Naive B cell (primary cell): ENCODE measurements around the gene TFF2. TPM values are rescaled to one million over a fixed set of nuclear protein-coding genes. Genes with fewer than 3 reads are reported as not detected.
A peak's percentile ranks its signal among the peaks of the same experiment; 100 is the strongest.

ENCODE experiments used
- ATAC-seq, 2 donors: fragments of 150-1000 bp; cut with Tn5 transposase; 2 replicates each; pipeline ENCODE4 v1.10.0; 2021; ENCODE audit warnings: low read depth in 2 of 2, mild to moderate bottlenecking in 2 of 2, moderate library complexity in 2 of 2
- DNase-seq: peaks from one replicate; pipeline ENCODE4 v3.0.0; 2022
- H3K27ac Mint-ChIP-seq, 6 donors: one replicate each; pipeline ENCODE4 v1.8.0; 2020 to 2022; ENCODE audit warnings: mild to moderate bottlenecking in 6 of 6, mixed read lengths in 6 of 6, moderate library complexity in 5 of 6, inconsistent platforms in 2 of 6
- H3K27me3 Mint-ChIP-seq, 3 donors: one replicate each; pipeline ENCODE4 v1.8.0; 2021 to 2022; ENCODE audit warnings: mixed read lengths in 3 of 3, mild to moderate bottlenecking in 1 of 3
- H3K36me3 Mint-ChIP-seq, 2 donors: one replicate each; pipeline ENCODE4 v1.8.0; 2020 to 2022; ENCODE audit warnings: mixed read lengths in 2 of 2, inconsistent platforms in 1 of 2, mild to moderate bottlenecking in 1 of 2
- H3K4me1 Mint-ChIP-seq, 3 donors: one replicate each; pipeline ENCODE4 v1.8.0; 2020 to 2022; ENCODE audit warnings: mixed read lengths in 3 of 3, inconsistent platforms in 1 of 3, mild to moderate bottlenecking in 1 of 3, moderate library complexity in 1 of 3
- H3K4me3 Mint-ChIP-seq, 8 donors: one replicate each; pipeline ENCODE4 v1.8.0; 2020 to 2022; ENCODE audit warnings: mild to moderate bottlenecking in 8 of 8, mixed read lengths in 8 of 8, moderate library complexity in 8 of 8, inconsistent platforms in 2 of 8
- H3K9me3 Mint-ChIP-seq, 7 donors: one replicate each; pipeline ENCODE4 v1.8.0; 2020 to 2022; ENCODE audit warnings: mixed read lengths in 7 of 7, mild to moderate bottlenecking in 5 of 7, inconsistent platforms in 2 of 7, moderate library complexity in 1 of 7
- polyA plus RNA-seq, 6 donors: library from polyadenylated mRNA; unstranded; fragments of 300-500 nt; fragmentation: Illumina TruSeq; gene quantifications; one replicate each; pipeline ENCODE4 v1.2.3, GENCODE V29; 2021; ENCODE audit warnings: low read depth in 6 of 6

Gene TFF2
- polyA plus RNA-seq, 6 donors from 2014 or later = not detected

DNA sequence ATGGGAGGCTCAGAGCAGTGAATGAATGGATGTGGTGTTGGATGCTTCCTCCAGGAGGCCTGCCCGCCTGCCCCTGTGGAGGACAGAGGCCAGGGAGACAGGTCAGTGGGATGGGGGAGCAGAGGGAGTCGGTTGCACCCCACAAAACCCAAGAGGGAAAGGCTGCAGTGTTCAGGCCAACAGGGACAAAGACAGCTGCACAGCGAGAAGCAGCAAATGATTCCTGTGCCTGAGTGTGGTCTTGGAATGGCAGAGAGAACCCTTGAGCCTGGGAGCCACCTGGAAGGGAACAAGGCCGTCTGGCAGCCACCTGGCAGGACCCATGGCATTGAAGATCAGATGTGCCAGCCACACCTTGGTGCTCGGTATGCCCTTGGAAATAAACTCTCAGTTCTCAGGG lies 43.7 kb downstream of the TFF2 start:
- H3K4me1 Mint-ChIP-seq = peaks cover 0 to 10% (median 5%) of the 10 kb centered on the region in 3 donors
- ATAC-seq = no peak

DNA sequence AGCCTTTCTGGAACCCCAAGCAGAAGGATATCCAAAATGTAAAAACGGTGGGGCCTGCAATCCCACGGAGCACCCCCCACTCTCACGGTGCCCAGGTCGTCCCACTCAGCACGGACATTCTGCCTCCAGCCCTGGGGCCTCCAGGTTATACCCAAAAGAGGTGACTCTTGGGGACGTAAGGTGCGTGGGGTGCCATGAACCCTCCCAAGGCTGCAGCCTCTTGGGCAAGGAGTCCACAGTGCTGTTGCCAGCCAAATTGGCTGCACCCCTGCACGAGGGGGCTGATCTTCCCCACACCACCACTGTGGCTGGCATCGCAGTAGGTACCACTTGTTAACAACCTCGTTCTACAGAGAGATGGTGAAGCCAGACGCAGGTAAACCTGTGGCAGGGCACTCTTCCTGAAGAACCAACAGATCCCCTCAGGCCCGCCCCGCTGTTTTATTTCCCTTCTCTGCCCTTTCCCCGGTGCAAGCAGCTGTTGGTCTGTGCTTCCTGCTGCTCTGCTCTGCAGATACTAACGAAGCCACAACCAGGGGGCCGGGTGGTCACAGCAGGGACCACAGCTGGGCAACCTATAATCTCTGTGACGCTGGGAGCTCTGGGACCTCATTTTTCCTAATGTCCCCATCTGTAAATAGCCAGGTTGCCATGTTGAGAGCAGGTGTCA lies 44.3 kb downstream of the TFF2 start:
- Mint-ChIP-seq H3K4me3 (no peak overlapping the region), H3K9me3 (no peaks in the 10 kb centered on the region), H3K4me1 (peaks cover 0 to 10% (median 5%) of the 10 kb centered on the region in 3 donors), H3K27me3 (peaks cover 9 to 42% (median 9%) of the 10 kb centered on the region in 3 donors), H3K36me3 (no peaks in the 10 kb centered on the region), H3K27ac (no peak overlapping the region)
- ATAC-seq (no peak), DNase-seq (no peak)

More for the DNA sequence above, 43.7 kb downstream of the TFF2 start:
- no peak overlapping the region for H3K27ac Mint-ChIP-seq
- no peaks in the 10 kb centered on the region for H3K9me3 Mint-ChIP-seq
- no peak overlapping the region for H3K4me3 Mint-ChIP-seq
- H3K36me3 Mint-ChIP-seq = no peaks in the 10 kb centered on the region
- no peak for DNase-seq
- H3K27me3 Mint-ChIP-seq = peaks cover 9 to 44% (median 9%) of the 10 kb centered on the region in 3 donors

DNA sequence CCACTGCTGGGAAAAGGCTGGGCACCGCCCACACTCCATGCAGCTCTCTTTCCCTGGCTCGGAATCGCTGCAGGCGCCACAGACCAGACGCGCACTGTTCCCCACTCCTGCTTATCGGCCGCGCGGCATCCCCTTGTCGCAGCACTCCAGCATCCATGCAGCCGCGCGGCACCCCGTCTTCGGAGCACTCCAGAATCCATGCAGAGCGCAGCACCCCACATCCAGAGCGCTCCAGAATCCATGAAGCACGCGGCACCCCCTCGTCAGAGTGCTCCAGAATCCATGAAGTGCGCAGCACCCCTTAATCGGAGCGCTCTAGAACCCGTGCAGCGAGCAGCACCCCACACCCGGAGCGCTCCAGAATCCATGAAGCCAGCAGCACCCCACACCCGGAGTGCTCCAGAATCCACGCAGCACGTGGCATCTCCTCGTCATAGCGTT lies 45.1 kb downstream of the TFF2 start:
- Mint-ChIP-seq H3K4me1 (peaks cover 0 to 10% (median 5%) of the 10 kb centered on the region in 3 donors), H3K36me3 (no peaks in the 10 kb centered on the region), H3K4me3 (peak overlapping the region in 1 of 8 donors; percentile 57), H3K27me3 (peaks cover 9 to 42% (median 9%) of the 10 kb centered on the region in 3 donors), H3K27ac (peak overlapping the region in 1 of 6 donors; percentile 59), H3K9me3 (no peaks in the 10 kb centered on the region)
- DNase-seq (no peak), ATAC-seq (no peak)

DNA sequence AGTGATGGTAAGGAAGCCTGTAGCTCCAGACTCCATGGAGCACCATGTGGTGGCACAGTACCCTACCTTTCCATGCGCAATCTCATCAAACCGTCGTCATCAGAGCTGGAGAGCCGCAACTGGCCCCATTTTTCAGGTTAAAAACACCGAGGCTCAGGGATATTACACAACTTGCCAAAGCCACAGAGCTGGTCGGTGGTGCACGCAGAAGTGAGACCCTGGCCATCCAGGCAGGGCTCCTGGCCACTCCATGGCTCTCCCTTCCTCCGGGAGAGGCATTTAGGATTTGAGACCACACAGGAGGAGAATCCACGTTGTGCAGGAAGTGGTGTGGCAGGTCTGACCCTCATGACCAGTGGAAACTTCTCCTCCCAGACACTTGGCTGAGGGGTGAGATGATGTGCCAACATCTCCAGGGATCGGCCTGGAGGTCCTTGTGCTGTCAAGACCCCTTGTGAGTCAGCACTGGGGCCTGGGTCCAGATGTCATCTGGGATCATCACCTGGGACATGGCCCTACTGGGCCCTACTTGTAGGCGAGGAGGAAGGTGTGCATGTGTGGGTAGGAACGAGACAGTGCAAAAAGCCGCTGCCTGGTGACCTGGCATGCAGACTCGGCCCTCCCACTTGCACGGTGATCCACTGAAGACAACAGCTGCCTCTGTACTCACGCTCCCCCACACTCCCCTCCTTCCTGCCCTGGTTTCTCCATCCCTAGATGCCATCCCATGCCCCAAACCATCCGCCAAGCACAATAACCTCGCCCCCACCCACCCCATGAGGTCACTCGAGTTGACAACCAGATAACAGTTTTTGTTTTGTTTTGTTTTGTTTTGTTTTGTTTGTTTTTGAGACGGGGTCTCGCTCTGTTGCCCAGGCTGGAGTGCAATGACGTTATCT lies 46.0 kb downstream of the TFF2 start:
- H3K36me3 Mint-ChIP-seq = no peaks in the 10 kb centered on the region
- no peak overlapping the region for H3K4me3 Mint-ChIP-seq
- DNase-seq = no peak
- no peaks in the 10 kb centered on the region for H3K9me3 Mint-ChIP-seq
- H3K27me3 Mint-ChIP-seq = peaks cover 9 to 34% (median 9%) of the 10 kb centered on the region in 3 donors
- ATAC-seq = no peak
- peak overlapping the region in 2 of 6 donors; percentile 20 to 36 for H3K27ac Mint-ChIP-seq
- H3K4me1 Mint-ChIP-seq = peaks cover 0 to 11% (median 5%) of the 10 kb centered on the region in 3 donors

DNA sequence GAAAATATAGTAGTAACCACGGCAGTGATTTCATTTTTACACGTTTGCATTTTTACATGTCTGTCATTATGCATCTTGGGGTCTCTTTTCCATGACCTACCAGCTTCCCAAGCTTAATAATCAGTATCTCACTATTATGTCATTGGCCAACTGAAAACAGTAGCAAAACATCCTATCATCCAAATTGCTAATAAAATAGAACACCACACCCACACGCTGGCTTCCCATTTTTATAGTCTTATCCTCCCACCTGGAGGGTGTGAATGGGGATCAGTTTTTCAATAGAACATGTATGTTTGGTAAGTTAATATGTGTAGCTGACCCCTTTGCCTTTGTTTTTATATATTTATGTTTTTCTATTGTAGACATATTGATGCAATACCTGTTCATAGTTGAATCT lies 47.4 kb downstream of the TFF2 start:
- H3K9me3 Mint-ChIP-seq = no peaks in the 10 kb centered on the region
- peaks cover 0 to 6% (median 0%) of the 10 kb centered on the region in 3 donors for H3K4me1 Mint-ChIP-seq
- peaks cover 3 to 20% (median 9%) of the 10 kb centered on the region in 3 donors for H3K27me3 Mint-ChIP-seq
- DNase-seq (no peak), ATAC-seq (no peak)
- H3K27ac Mint-ChIP-seq = peak overlapping the region in 2 of 6 donors; percentile 28 to 37
- no peaks in the 10 kb centered on the region for H3K36me3 Mint-ChIP-seq
- no peak overlapping the region for H3K4me3 Mint-ChIP-seq

DNA sequence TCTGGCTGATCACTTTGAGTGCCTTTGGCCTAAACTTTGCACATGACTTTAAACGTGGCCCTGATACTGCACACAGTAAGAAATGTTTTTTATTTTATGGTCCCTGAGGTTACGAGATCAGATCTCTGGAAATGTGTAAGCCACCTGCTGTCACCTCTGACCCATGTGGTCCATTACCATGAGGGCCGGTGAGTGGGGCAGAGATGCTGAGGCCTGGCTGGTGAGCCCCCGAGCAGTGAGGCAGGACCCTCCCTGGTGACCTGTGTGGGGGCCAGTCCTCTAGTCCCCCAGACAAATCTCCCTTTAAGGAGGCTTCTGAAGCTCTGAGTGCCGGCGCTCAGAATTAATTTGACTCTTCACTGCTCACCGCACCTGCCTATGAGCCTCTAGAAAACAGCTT lies 48.0 kb downstream of the TFF2 start:
- Mint-ChIP-seq H3K9me3 (no peaks in the 10 kb centered on the region), H3K27ac (peak overlapping the region in 2 of 6 donors; percentile 28 to 32)

DNA sequence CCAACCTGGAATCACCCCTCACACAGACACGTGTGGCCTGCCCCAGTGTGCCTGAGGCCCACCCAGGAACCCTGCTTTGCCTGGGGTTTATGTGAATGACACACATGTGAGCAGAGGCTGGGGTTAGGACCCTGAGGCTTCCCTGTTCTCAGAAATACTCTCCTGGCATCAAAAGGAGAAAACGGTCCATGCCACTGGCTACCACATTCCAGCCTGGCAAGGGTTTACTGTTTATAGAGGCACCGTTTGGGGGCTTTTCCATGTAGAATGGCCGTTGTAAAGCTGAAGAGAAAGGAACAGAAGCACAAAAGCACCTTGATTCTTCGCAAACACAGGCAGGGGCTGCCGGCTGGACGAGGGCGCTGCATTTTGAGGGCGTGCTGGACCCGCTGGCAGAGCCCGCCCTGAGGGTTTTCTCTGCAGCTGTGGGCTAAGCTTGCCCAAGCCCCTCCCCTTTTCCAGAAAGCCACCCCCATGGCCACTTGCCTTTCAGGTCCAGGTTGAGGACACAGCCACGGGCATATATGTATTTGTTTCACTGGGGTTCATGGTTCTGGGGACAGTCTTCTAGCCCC lies 48.6 kb downstream of the TFF2 start:
- H3K4me3 Mint-ChIP-seq = no peak overlapping the region
- H3K4me1 Mint-ChIP-seq = peaks cover 0 to 6% (median 0%) of the 10 kb centered on the region in 3 donors
- peaks cover 0 to 16% (median 7%) of the 10 kb centered on the region in 3 donors for H3K27me3 Mint-ChIP-seq
- DNase-seq (no peak), ATAC-seq (no peak)
- H3K27ac Mint-ChIP-seq = no peak overlapping the region
- no peaks in the 10 kb centered on the region for H3K9me3 Mint-ChIP-seq
- peaks cover 0 to 2% of the 10 kb centered on the region in 2 donors for H3K36me3 Mint-ChIP-seq

More for the DNA sequence above, 48.0 kb downstream of the TFF2 start:
- Mint-ChIP-seq H3K36me3 (no peaks in the 10 kb centered on the region), H3K4me3 (no peak overlapping the region), H3K4me1 (peaks cover 0 to 6% (median 0%) of the 10 kb centered on the region in 3 donors), H3K27me3 (peaks cover 3 to 16% (median 9%) of the 10 kb centered on the region in 3 donors)
- ATAC-seq (no peak), DNase-seq (no peak)

DNA sequence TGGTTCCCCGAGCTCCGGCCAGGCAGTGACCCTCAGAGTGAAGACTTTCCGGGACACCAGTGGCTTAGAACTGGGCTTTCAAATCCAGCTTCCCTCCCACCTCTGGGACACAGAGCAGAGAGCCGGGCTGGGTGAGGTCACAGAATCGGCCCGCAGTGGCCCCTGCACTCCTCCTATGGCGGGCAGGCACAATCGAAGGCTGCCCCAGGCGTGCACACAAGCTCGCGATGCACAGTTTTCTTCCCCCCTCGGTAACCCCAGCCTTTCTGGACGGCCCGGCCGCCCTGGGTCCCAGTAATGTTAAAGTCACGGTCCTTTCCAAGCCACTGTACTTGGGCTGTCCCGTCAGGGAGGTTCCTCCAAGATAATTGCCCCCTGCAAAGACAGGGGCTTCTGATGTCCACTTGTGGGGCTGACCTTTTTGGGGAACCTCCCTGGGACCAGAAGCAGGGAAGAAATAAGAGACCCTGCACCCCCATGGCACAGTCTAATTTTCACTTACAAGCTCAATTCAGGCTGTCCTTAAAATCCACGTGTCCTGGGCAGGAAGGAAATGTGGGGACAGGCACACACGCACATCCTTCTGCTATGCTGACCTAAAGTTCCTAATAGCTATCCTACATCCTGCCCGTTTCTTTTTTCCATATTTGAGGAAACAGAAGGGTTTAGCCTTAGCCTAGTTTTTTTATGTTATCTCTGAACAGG lies 49.3 kb downstream of the TFF2 start:
- H3K4me3 Mint-ChIP-seq = no peak overlapping the region
- DNase-seq = no peak
- peaks cover 0 to 8% of the 10 kb centered on the region in 2 donors for H3K36me3 Mint-ChIP-seq
- ATAC-seq = no peak
- no peaks in the 10 kb centered on the region for H3K9me3 Mint-ChIP-seq
- peaks cover 0 to 9% (median 1%) of the 10 kb centered on the region in 3 donors for H3K27me3 Mint-ChIP-seq
- no peak overlapping the region for H3K27ac Mint-ChIP-seq
- H3K4me1 Mint-ChIP-seq = peaks cover 0 to 6% (median 0%) of the 10 kb centered on the region in 3 donors

DNA sequence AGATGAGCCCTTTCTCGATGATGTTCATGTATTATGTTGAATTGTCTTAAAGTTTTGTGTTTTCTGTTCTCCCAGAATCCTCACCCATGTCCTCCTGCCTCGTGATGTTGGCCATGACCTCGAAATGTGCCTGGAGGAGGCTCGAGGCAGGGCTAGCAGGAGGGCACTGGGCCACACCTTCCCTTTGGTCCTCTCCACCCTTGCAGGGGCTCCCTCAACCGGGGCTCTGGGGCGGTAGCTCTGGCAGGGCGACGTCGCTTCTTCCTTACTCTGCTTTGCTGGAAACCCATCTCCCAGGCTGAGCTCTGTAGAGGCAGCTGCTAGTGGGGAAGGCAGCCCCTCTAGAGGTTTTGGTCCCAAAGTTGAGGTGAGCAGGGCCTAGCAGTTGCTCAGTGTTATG lies 49.8 kb downstream of the TFF2 start:
- H3K9me3 Mint-ChIP-seq = no peaks in the 10 kb centered on the region
- H3K4me3 Mint-ChIP-seq = no peak overlapping the region
- H3K27ac Mint-ChIP-seq = peak overlapping the region in 1 of 6 donors; percentile 24
- H3K36me3 Mint-ChIP-seq = peaks cover 2 to 14% of the 10 kb centered on the region in 2 donors
- DNase-seq (no peak), ATAC-seq (no peak)
- peaks cover 0 to 6% (median 0%) of the 10 kb centered on the region in 3 donors for H3K4me1 Mint-ChIP-seq
- H3K27me3 Mint-ChIP-seq = peaks cover 0 to 4% (median 0%) of the 10 kb centered on the region in 3 donors

DNA sequence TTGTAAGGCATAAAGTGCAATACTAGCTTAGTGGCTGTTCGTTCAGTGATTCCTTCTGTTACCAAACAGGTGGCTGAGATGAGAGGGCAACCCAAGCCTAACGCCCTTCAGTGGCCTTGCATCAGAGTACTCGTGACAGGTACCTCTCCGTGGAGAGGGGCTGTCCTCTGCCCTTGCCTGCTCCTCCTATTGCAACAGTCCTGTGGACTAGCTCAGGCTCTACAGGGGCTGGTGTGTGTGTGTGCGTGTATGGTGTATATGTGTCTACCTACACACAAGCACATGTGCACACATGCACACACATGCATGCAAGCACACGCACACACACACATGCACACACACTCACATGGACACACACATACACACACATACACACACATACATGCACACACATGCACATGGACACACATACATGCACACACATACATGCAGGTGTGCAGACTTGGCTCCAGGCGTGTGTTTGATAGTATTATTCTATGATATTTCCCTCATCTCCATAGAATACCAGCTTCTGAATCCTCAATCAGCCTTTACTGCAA lies 50.7 kb downstream of the TFF2 start:
- Mint-ChIP-seq H3K27me3 (no peaks in the 10 kb centered on the region), H3K9me3 (no peaks in the 10 kb centered on the region), H3K4me3 (no peak overlapping the region), H3K36me3 (peaks cover 10 to 22% of the 10 kb centered on the region in 2 donors), H3K4me1 (peaks cover 0 to 6% (median 0%) of the 10 kb centered on the region in 3 donors), H3K27ac (no peak overlapping the region)
- ATAC-seq (no peak), DNase-seq (no peak)

DNA sequence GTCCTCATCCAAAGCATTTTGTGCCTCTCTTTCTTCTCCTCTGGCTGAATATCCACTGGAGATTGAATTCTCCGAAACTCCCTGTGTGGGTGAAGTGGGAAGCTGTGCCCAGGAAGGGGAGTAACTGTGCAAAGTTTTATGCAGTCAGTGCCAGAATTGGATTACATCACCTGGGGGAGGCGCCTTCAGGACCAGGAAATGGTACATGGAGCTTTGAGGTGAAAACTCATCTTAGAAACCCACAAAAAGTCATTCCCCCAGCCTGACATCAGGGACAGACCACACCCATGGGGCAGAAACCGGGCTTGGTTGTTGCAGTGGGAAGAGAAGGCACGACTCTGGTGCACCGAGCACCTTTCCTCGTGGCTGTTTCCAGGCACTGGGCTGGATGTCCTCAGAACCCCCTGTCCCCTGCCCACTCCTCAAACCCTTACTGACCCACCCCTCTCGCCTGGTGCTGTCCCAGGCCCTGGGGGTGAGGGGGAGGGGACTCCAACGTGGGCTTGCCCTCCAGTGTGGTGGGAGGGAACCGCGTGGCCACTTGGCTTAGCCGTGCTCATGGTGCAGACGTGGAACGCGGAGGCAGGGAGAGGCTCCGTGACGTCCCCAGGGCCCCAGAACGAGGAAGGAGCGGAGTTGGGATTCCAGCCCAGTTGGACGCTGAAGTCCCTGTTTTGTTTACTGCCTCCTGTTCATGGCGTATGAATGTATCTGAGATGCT lies 51.3 kb downstream of the TFF2 start:
- ATAC-seq (no peak), DNase-seq (no peak)
- Mint-ChIP-seq H3K4me1 (peaks cover 0 to 6% (median 0%) of the 10 kb centered on the region in 3 donors), H3K9me3 (no peaks in the 10 kb centered on the region), H3K4me3 (no peak overlapping the region), H3K27ac (no peak overlapping the region), H3K36me3 (peaks cover 17 to 22% of the 10 kb centered on the region in 2 donors), H3K27me3 (no peaks in the 10 kb centered on the region)

DNA sequence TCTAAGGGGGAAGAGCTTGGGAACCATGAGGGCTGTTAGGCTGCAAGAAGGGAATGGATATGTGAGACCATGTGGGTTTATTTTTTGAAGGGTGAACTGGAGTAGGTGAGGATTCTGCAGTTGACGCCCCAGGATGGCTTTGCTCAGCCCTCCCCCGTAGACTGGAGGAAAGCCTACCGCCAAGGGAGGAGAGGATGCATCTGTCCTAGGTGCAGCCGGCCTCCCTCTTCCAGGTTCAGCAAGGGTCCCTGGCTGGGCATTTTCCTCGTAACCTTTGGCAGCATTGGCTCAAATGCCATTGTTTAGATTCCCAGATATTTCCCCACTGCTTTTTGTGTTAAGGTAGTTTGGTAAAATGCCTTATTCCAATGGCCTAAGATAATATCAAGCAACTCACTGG lies 52.1 kb downstream of the TFF2 start:
- ATAC-seq (no peak), DNase-seq (no peak)
- Mint-ChIP-seq H3K27me3 (no peaks in the 10 kb centered on the region), H3K4me1 (peaks cover 0 to 6% (median 0%) of the 10 kb centered on the region in 3 donors), H3K9me3 (no peaks in the 10 kb centered on the region), H3K4me3 (no peak overlapping the region), H3K36me3 (peaks cover 19 to 22% of the 10 kb centered on the region in 2 donors), H3K27ac (no peak overlapping the region)
